ENCODE data around the gene BST2.
A peak's percentile ranks its signal among the peaks of the same experiment; 100 is the strongest.

Gene BST2

GRCh38 chr19:17419621-17420474 is 14.4 kb upstream of the BST2 start, which contains the start of gene MVB12A:
TSS of gene MVB12A (plus strand) at chr19:17420047. CDS start at chr19:17420136, 89 bp downstream.
- peak; percentile 93 for DNase-seq (ENCODE audit: low read depth in 1 of 2, low spot score in 1 of 2)

GRCh38 chr19:17419154-17419620 is 13.8 kb upstream of the BST2 start:
- no peak for DNase-seq (ENCODE audit: low read depth in 1 of 2, low spot score in 1 of 2)

GRCh38 chr19:17418710-17419109 is 13.3 kb upstream of the BST2 start:
- DNase-seq (ENCODE audit: low read depth in 1 of 2, low spot score in 1 of 2): no peak

GRCh38 chr19:17415121-17415520 is 9.7 kb upstream of the BST2 start:
- DNase-seq (ENCODE audit: low read depth in 1 of 2, low spot score in 1 of 2): no peak

GRCh38 chr19:17414097-17414496 is 8.7 kb upstream of the BST2 start:
- no peak for DNase-seq (ENCODE audit: low read depth in 1 of 2, low spot score in 1 of 2)

- DNase-seq (ENCODE audit: low read depth in 1 of 2, low spot score in 1 of 2): no peak
These were observed 6.4 kb upstream of the BST2 start for GRCh38 chr19:17411801-17412200.

GRCh38 chr19:17409990-17410389 is 4.6 kb upstream of the BST2 start:
- DNase-seq (ENCODE audit: low read depth in 1 of 2, low spot score in 1 of 2): no peak

GRCh38 chr19:17406887-17407196 is 1.4 kb upstream of the BST2 start:
- no peak for DNase-seq (ENCODE audit: low read depth in 1 of 2, low spot score in 1 of 2)

- no peak for DNase-seq (ENCODE audit: low read depth in 1 of 2, low spot score in 1 of 2)
These were observed 836 bp upstream of the BST2 start for GRCh38 chr19:17406046-17406886.

- DNase-seq (ENCODE audit: low read depth in 1 of 2, low spot score in 1 of 2): no peak
These were observed 695 bp downstream of the BST2 start for GRCh38 chr19:17404621-17405249.

GRCh38 chr19:17404015-17404414 is 1.4 kb downstream of the BST2 start:
- no peak for DNase-seq (ENCODE audit: low read depth in 1 of 2, low spot score in 1 of 2)

- peak; percentile 20 to 34 for DNase-seq (ENCODE audit: low read depth in 1 of 2, low spot score in 1 of 2)
These were observed 2.2 kb downstream of the BST2 start for GRCh38 chr19:17402982-17403855.

GRCh38 chr19:17401628-17402027 is 3.8 kb downstream of the BST2 start:
- DNase-seq (ENCODE audit: low read depth in 1 of 2, low spot score in 1 of 2): no peak

GRCh38 chr19:17398902-17399527 is 6.4 kb downstream of the BST2 start:
- no peak for DNase-seq (ENCODE audit: low read depth in 1 of 2, low spot score in 1 of 2)

- DNase-seq (ENCODE audit: low read depth in 1 of 2, low spot score in 1 of 2): peak; percentile 33 to 60
These were observed 10.5 kb downstream of the BST2 start for GRCh38 chr19:17394891-17395415.

GRCh38 chr19:17393914-17394313 is 11.5 kb downstream of the BST2 start, which contains the start of gene CCDC194:
TSS of gene CCDC194 (minus strand) at chr19:17394196. CDS start at chr19:17394158, 38 bp downstream.
- no peak for DNase-seq (ENCODE audit: low read depth in 1 of 2, low spot score in 1 of 2)

GRCh38 chr19:17393002-17393401 is 12.4 kb downstream of the BST2 start:
- DNase-seq (ENCODE audit: low read depth in 1 of 2, low spot score in 1 of 2): no peak

GRCh38 chr19:17391371-17392151 is 13.9 kb downstream of the BST2 start:
- DNase-seq (ENCODE audit: low read depth in 1 of 2, low spot score in 1 of 2): no peak
